CD8-positive, alpha-beta memory T cell (primary cell): ENCODE measurements around the gene ACOT13. TPM values are rescaled to one million over a fixed set of nuclear protein-coding genes. Genes with fewer than 3 reads are reported as not detected.
"Not testable (repeated sequence)": the region's sequence is repeated elsewhere in the genome, so short reads cannot be mapped to it uniquely, and the experiment has no call there.

Source experiments
- CTCF ChIA-PET: fragments of 350-600 bp; sonication (Branson Sonifier 250); formaldehyde crosslinking; loops from one replicate; lab custom pipeline; 2021; ENCODE audit warnings: antibody characterized with exemption; lab: Charles Lee
- POLR2A ChIA-PET: fragments of 350-600 bp; sonication (Branson Sonifier 250); formaldehyde crosslinking; loops from one replicate; lab custom pipeline; 2021; ENCODE audit warnings: antibody characterized with exemption; lab: Charles Lee
- DNase-seq, 5 donors: peaks; one replicate each; pipeline versions ENCODE4 v3.0.0 to v3.0.0-alpha.2; 2020 to 2022; ENCODE audit warnings: mixed read lengths in 1 of 5
- H3K27ac ChIP-seq: one replicate; pipeline ENCODE4 v1.7.0; 2013; ENCODE audit warnings: low read depth, mild to moderate bottlenecking, low read length, moderate library complexity
- H3K27me3 ChIP-seq: 2 replicates; pipeline ENCODE4 v1.7.0; 2013; ENCODE audit warnings: low read length, mild to moderate bottlenecking; ENCODE audit not compliant: insufficient read depth, poor library complexity, severe bottlenecking
- H3K36me3 ChIP-seq: 2 replicates; pipeline ENCODE4 v1.7.0; 2013; ENCODE audit warnings: mild to moderate bottlenecking, low read length, moderate library complexity; ENCODE audit not compliant: insufficient read depth
- H3K4me1 ChIP-seq: 2 replicates; pipeline ENCODE4 v1.7.0; 2013; ENCODE audit warnings: mild to moderate bottlenecking, low read length, moderate library complexity; ENCODE audit not compliant: insufficient read depth
- H3K4me3 ChIP-seq: 2 replicates; pipeline ENCODE4 v1.7.0; 2013; ENCODE audit warnings: mild to moderate bottlenecking, low read length
- H3K9me3 ChIP-seq: 2 replicates; pipeline ENCODE4 v1.7.0; 2013; ENCODE audit warnings: mild to moderate bottlenecking, low read length
- H3K27ac Mint-ChIP-seq, 8 donors: one replicate each; pipeline ENCODE4 v1.8.0; 2020 to 2021; ENCODE audit warnings: mixed read lengths in 8 of 8, mild to moderate bottlenecking in 6 of 8, inconsistent platforms in 3 of 8, moderate library complexity in 3 of 8
- H3K27me3 Mint-ChIP-seq, 2 donors: one replicate each; pipeline ENCODE4 v1.8.0; 2020 to 2021; ENCODE audit warnings: mixed read lengths in 2 of 2, mild to moderate bottlenecking in 1 of 2, moderate library complexity in 1 of 2
- H3K36me3 Mint-ChIP-seq, 3 donors: one replicate each; pipeline ENCODE4 v1.8.0; 2020 to 2021; ENCODE audit warnings: mixed read lengths in 3 of 3, inconsistent platforms in 1 of 3, mild to moderate bottlenecking in 1 of 3
- H3K4me1 Mint-ChIP-seq, 3 donors: one replicate each; pipeline ENCODE4 v1.8.0; 2020 to 2021; ENCODE audit warnings: mixed read lengths in 3 of 3, inconsistent platforms in 1 of 3, mild to moderate bottlenecking in 1 of 3
- H3K4me3 Mint-ChIP-seq, 7 donors: one replicate each; pipeline ENCODE4 v1.8.0; 2020 to 2021; ENCODE audit warnings: mixed read lengths in 7 of 7, mild to moderate bottlenecking in 6 of 7, moderate library complexity in 4 of 7, inconsistent platforms in 2 of 7
- H3K9me3 Mint-ChIP-seq, 5 donors: one replicate each; pipeline ENCODE4 v1.8.0; 2020 to 2022; ENCODE audit warnings: mixed read lengths in 5 of 5, mild to moderate bottlenecking in 3 of 5, moderate library complexity in 2 of 5, inconsistent platforms in 1 of 5
- polyA plus RNA-seq: library from polyadenylated mRNA; unstranded; fragments of 300-500 nt; fragmentation: Illumina TruSeq; gene quantifications from one replicate; pipeline ENCODE4 v1.2.3, GENCODE V29; 2021
- total RNA-seq, 2 experiments: library from RNA; stranded (reverse); gene quantifications; one replicate each; pipeline ENCODE4 v1.2.3, GENCODE V29; 2021

ACOT13 gene
- total and polyA plus RNA-seq, 3 experiments from 2014 or later = 17.0 to 25.3 (median 19.6) TPM

DNA sequence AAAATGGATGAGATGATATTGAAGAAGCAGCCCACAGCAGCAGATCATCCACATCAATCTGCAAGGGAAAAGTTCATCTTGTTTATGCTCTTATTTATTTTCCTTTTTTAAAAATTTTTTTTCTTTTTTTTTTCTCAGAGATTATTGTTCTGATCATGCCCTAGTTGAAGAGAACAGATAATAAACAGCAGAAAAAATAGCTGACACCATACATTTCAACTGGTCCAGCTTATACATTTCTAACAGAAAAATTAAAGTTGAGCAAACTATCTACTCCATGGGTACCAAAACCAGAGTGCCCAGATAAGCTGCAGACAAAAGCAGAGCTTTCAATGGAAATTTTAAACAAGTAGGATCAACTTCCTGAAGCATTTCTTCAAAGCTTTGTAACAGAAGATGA is 30.2 kb upstream of the ACOT13 start:
- Histone ChIP-seq H3K4me3 (no peak overlapping the region), H3K27ac (no peak overlapping the region), H3K4me1 (no peaks in the 10 kb centered on the region), H3K36me3 (no peaks in the 10 kb centered on the region), H3K27me3 (no peaks in the 10 kb centered on the region), H3K9me3 (no peaks in the 10 kb centered on the region)
- Mint-ChIP-seq H3K9me3 (no peaks in the 10 kb centered on the region), H3K27me3 (peaks cover 26 to 59% of the 10 kb centered on the region in 2 donors), H3K27ac (no peak overlapping the region), H3K4me1 (no peaks in the 10 kb centered on the region), H3K36me3 (no peaks in the 10 kb centered on the region), H3K4me3 (no peak overlapping the region)
- no peak for DNase-seq
- POLR2A ChIA-PET = no interaction called here
- CTCF ChIA-PET = interaction anchor here (1.6 kb wide), 1 partner anchor 9 kb away, joined by 3 read pairs; the partner anchor contains the start of gene KIAA0319

DNA sequence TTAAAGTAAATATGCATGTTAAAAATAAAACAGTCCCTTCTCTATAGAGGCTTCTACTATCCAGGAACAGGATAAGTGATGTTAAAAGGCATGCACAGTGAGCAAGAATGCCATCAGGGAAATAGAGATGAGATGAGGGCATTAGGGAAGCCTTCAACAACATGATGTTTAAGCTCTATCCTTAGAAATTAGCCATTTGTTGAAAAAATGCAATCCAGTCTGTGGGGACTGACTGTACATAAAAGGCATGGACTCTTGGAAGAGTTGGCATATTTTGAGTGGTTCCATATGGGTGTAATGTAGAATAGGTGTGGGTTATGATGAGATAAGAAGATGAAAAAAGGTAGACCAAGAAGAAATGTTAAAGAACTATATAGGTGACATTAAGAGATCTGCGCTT is 26.7 kb upstream of the ACOT13 start:
- Histone ChIP-seq H3K27ac (no peak overlapping the region), H3K4me3 (no peak overlapping the region), H3K27me3 (peaks cover 6% of the 10 kb centered on the region), H3K4me1 (no peaks in the 10 kb centered on the region), H3K9me3 (no peaks in the 10 kb centered on the region), H3K36me3 (no peaks in the 10 kb centered on the region)
- ChIA-PET CTCF (no interaction called here), POLR2A (no interaction called here)
- Mint-ChIP-seq H3K4me3 (no peak overlapping the region), H3K9me3 (no peaks in the 10 kb centered on the region), H3K27me3 (peaks cover 35 to 52% of the 10 kb centered on the region in 2 donors), H3K36me3 (no peaks in the 10 kb centered on the region), H3K27ac (no peak overlapping the region), H3K4me1 (peaks cover under 1 to 4% (median 2%) of the 10 kb centered on the region in 3 donors)
- DNase-seq = no peak

- H3K36me3 ChIP-seq, H3K4me3 Mint-ChIP-seq, H3K27ac Mint-ChIP-seq, DNase-seq, H3K27ac ChIP-seq, POLR2A ChIA-PET, CTCF ChIA-PET, H3K9me3 Mint-ChIP-seq, H3K9me3 ChIP-seq, H3K4me3 ChIP-seq, H3K4me1 ChIP-seq, H3K36me3 Mint-ChIP-seq, H3K4me1 Mint-ChIP-seq, H3K27me3 ChIP-seq: not testable (repeated sequence)
- peaks cover 32 to 54% of the 10 kb centered on the region in 2 donors for H3K27me3 Mint-ChIP-seq
These were observed 26.2 kb upstream of the ACOT13 start for GRCh38 chr6:24640631-24641030.

DNA sequence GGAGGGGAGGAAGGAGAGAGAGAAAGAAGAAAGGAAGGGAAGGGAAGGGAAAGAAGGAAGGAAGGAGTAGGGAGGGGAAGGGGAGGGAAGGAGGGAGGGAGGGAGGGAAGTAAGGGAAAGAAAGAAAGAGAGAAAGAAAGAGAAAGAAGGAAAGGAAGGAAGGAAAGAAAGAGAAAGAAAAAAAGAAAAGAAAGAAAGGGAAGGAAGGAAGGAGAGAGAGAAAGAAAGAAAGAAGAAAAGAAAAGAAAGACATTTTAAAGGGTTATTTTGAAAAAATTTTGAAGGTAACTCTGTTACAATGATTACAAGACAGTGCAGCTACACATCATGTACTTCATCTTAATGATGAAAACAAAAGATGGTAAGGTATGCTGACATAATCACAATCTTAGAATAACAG is 24.8 kb upstream of the ACOT13 start:
- no peak overlapping the region for H3K27ac ChIP-seq
- peaks cover 6% of the 10 kb centered on the region for H3K27me3 ChIP-seq
- no peaks in the 10 kb centered on the region for H3K9me3 Mint-ChIP-seq
- peaks cover 6% of the 10 kb centered on the region for H3K4me1 ChIP-seq
- CTCF ChIA-PET = no interaction called here
- peaks cover 34 to 53% of the 10 kb centered on the region in 2 donors for H3K27me3 Mint-ChIP-seq
- no peak for DNase-seq
- no peak overlapping the region for H3K27ac Mint-ChIP-seq
- POLR2A ChIA-PET = no interaction called here
- no peaks in the 10 kb centered on the region for H3K9me3 ChIP-seq
- H3K4me3 Mint-ChIP-seq = no peak overlapping the region
- H3K36me3 Mint-ChIP-seq = no peaks in the 10 kb centered on the region
- H3K4me1 Mint-ChIP-seq = peaks cover 12 to 17% (median 15%) of the 10 kb centered on the region in 3 donors
- H3K36me3 ChIP-seq = no peaks in the 10 kb centered on the region
- no peak overlapping the region for H3K4me3 ChIP-seq

DNA sequence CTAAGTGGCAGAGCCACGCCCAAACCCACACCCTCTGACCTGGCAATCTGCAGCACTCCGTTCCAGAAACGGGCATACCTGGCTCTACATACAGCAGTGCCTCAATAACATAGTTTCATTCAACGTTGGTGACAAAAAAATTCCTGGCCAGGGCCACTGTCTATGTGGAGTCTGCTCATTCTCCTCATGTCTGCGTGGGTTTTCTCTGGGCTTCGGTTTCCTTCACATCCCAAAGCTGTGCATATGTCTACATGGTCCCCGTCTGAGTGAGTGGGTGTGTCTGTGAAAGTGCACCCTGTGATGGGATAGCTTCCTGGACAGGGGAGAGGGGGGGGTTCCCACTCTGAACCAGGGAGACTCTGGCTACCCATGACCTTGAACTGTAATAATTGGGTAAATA is 23.0 kb upstream of the ACOT13 start:
- Mint-ChIP-seq H3K9me3 (no peaks in the 10 kb centered on the region), H3K36me3 (no peaks in the 10 kb centered on the region), H3K4me3 (no peak overlapping the region), H3K27ac (no peak overlapping the region), H3K27me3 (peaks cover 26 to 43% of the 10 kb centered on the region in 2 donors), H3K4me1 (peaks cover 12 to 17% (median 15%) of the 10 kb centered on the region in 3 donors)
- H3K4me1 ChIP-seq = peaks cover 6% of the 10 kb centered on the region
- DNase-seq = no peak
- H3K36me3 ChIP-seq = no peaks in the 10 kb centered on the region
- H3K4me3 ChIP-seq = no peak overlapping the region
- peaks cover 6% of the 10 kb centered on the region for H3K27me3 ChIP-seq
- POLR2A ChIA-PET = no interaction called here
- H3K9me3 ChIP-seq = no peaks in the 10 kb centered on the region
- CTCF ChIA-PET = no interaction called here
- no peak overlapping the region for H3K27ac ChIP-seq

DNA sequence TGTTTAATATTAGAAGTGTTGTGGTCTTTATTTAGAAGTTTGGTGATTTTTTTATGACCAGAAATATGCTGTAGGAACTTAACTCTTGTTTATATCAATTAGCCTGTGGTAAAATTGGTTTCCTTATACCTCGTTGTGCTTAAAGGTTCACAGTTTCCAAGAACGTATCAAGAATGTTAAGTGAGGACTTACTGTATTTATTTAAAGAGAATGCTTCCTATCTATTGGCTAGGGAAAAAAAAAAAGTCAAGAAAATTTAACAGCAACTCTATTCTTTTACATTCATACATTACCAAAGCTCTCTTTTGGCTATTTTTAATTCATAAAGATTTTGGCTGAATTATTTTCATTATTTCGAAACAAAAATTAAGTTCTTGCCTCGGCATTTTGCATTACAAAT is 22.5 kb upstream of the ACOT13 start:
- Mint-ChIP-seq H3K27me3 (peaks cover 26 to 40% of the 10 kb centered on the region in 2 donors), H3K9me3 (no peaks in the 10 kb centered on the region), H3K4me3 (no peak overlapping the region), H3K36me3 (peaks cover 0 to 1% (median 0%) of the 10 kb centered on the region in 3 donors), H3K27ac (no peak overlapping the region), H3K4me1 (peaks cover 12 to 17% (median 15%) of the 10 kb centered on the region in 3 donors)
- CTCF ChIA-PET = interaction anchor here (2.2 to 3.1 kb wide), 2 partner anchors 22 to 64 kb away, joined by 5 to 15 read pairs; partner anchors contain the start of genes ACOT13 and TDP2
- DNase-seq = no peak
- peaks cover 6% of the 10 kb centered on the region for H3K4me1 ChIP-seq
- H3K9me3 ChIP-seq = no peaks in the 10 kb centered on the region
- POLR2A ChIA-PET = no interaction called here
- H3K4me3 ChIP-seq = no peak overlapping the region
- peaks cover 6% of the 10 kb centered on the region for H3K27me3 ChIP-seq
- no peak overlapping the region for H3K27ac ChIP-seq
- no peaks in the 10 kb centered on the region for H3K36me3 ChIP-seq

GRCh38 chr6:24646771-24647170 is 20.1 kb upstream of the ACOT13 start:
- no peak overlapping the region for H3K27ac ChIP-seq
- peaks cover 6% of the 10 kb centered on the region for H3K4me1 ChIP-seq
- Mint-ChIP-seq H3K27ac (peak overlapping the region in 6 of 8 donors; percentile 64 to 96 (median 91)), H3K9me3 (no peaks in the 10 kb centered on the region), H3K36me3 (peaks cover 0 to 20% (median 2%) of the 10 kb centered on the region in 3 donors), H3K4me3 (peak overlapping the region; percentile 75 to 93 (median 88)), H3K27me3 (peaks cover 16 to 24% of the 10 kb centered on the region in 2 donors), H3K4me1 (peaks cover 12 to 18% (median 15%) of the 10 kb centered on the region in 3 donors)
- H3K27me3 ChIP-seq = peaks cover 6% of the 10 kb centered on the region
- ChIA-PET CTCF (interaction anchor here (2.2 to 3.1 kb wide), 2 partner anchors 20 to 66 kb away, joined by 5 to 15 read pairs; partner anchors contain the start of genes ACOT13 and TDP2), POLR2A (interaction anchor here (1.6 kb wide), 1 partner anchor 20 kb away, joined by 6 read pairs; the partner anchor contains the start of genes ACOT13 and TDP2)
- H3K9me3 ChIP-seq = no peaks in the 10 kb centered on the region
- peaks cover 3% of the 10 kb centered on the region for H3K36me3 ChIP-seq
- no peak for DNase-seq
- H3K4me3 ChIP-seq = no peak overlapping the region

DNA sequence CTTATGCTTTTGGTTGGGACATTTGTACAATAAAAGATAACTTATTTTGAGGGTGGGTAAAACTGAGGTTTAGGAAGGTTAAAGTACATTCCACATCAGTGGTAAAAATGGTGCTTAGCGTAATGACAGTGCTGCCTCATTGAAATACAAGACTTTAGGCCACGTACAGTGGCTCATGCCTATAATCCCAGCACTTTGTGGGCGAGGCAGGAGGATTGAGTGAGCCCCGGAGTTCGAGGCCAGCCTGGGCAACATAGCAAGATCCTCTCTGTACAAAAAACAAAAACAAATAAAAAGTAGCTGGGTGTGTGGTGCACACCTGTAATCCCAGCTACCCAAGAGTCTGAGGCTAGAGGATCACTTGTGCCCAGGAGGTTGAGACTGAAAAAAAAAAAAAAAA is 18.6 kb upstream of the ACOT13 start:
- Histone ChIP-seq H3K27ac (no peak overlapping the region), H3K4me1 (peaks cover 6% of the 10 kb centered on the region), H3K36me3 (peaks cover 17% of the 10 kb centered on the region), H3K9me3 (no peaks in the 10 kb centered on the region), H3K4me3 (no peak overlapping the region), H3K27me3 (peaks cover 6% of the 10 kb centered on the region)
- Mint-ChIP-seq H3K36me3 (peaks cover 0 to 35% (median 7%) of the 10 kb centered on the region in 3 donors), H3K4me3 (no peak overlapping the region), H3K4me1 (peaks cover 13 to 24% (median 15%) of the 10 kb centered on the region in 3 donors), H3K27ac (peak overlapping the region in 5 of 8 donors; percentile 29 to 51 (median 46)), H3K27me3 (peaks cover 15 to 23% of the 10 kb centered on the region in 2 donors), H3K9me3 (no peaks in the 10 kb centered on the region)
- no peak for DNase-seq
- ChIA-PET POLR2A (interaction anchor here (0.6 kb wide), 1 partner anchor 35 kb away, joined by 6 read pairs; no protein-coding TSS in a partner anchor), CTCF (interaction anchor here (0.6 kb wide), 1 partner anchor 1996 kb away, joined by 3 read pairs; no protein-coding TSS in a partner anchor)
